OCI-LY1 (cell line): ENCODE measurements around the gene ACTR3C.
"Not testable (repeated sequence)": the region's sequence is repeated elsewhere in the genome, so short reads cannot be mapped to it uniquely, and the experiment has no call there.

Experiments
- H2AFZ ChIP-seq: fragments of 200-600 bp; sonication (generic), shearing (Covaris generic); 2 replicates; pipeline ENCODE4 v1.6.0; 2014; ENCODE audit warnings: antibody characterized with exemption, mild to moderate bottlenecking, low read length
- H3F3A ChIP-seq: fragments of 200-600 bp; sonication (generic), shearing (Covaris generic); 2 replicates; pipeline ENCODE4 v1.6.0; 2014; ENCODE audit warnings: mild to moderate bottlenecking, antibody characterized with exemption, low read length, moderate library complexity; ENCODE audit not compliant: insufficient read depth
- H3K27ac ChIP-seq: fragments of 200-600 bp; sonication (generic); 2 replicates; pipeline ENCODE4 v1.5.1; 2014; ENCODE audit warnings: low read length, mixed run types, mild to moderate bottlenecking, low read depth; ENCODE audit not compliant: poor library complexity, severe bottlenecking
- H3K27me3 ChIP-seq: fragments of 200-600 bp; sonication (generic); 2 replicates; pipeline ENCODE4 v1.6.0; 2014; ENCODE audit warnings: antibody characterized with exemption, mild to moderate bottlenecking, low read length, moderate library complexity; ENCODE audit not compliant: insufficient read depth
- H3K36me3 ChIP-seq: fragments of 200-600 bp; sonication (generic); 2 replicates; pipeline ENCODE4 v1.6.1; 2014; ENCODE audit warnings: mild to moderate bottlenecking, antibody characterized with exemption, low read length, moderate library complexity, mixed read lengths; ENCODE audit not compliant: insufficient read depth
- H3K4me1 ChIP-seq: fragments of 200-600 bp; sonication (generic); 2 replicates; pipeline ENCODE4 v1.5.1; 2014; ENCODE audit warnings: mild to moderate bottlenecking, low read length, moderate library complexity; ENCODE audit not compliant: insufficient read depth, severe bottlenecking
- H3K4me2 ChIP-seq: fragments of 200-600 bp; sonication (generic), shearing (Covaris generic); 2 replicates; pipeline ENCODE4 v1.6.1; 2014; ENCODE audit warnings: low read length
- H3K4me3 ChIP-seq: fragments of 200-600 bp; sonication (generic); 2 replicates; pipeline ENCODE4 v1.5.1; 2014; ENCODE audit warnings: low read length, low read depth, mild to moderate bottlenecking, mixed read lengths; ENCODE audit not compliant: poor library complexity, severe bottlenecking
- H3K79me2 ChIP-seq: fragments of 200-600 bp; shearing (Covaris generic); 2 replicates; pipeline ENCODE4 v1.6.1; 2016; ENCODE audit warnings: mixed run types, low read length, mixed read lengths; ENCODE audit not compliant: insufficient read depth
- H3K9ac ChIP-seq: fragments of 200-600 bp; sonication (generic), shearing (Covaris generic); 2 replicates; pipeline ENCODE4 v1.6.1; 2014; ENCODE audit warnings: mild to moderate bottlenecking, low read length, mixed read lengths
- H3K9me2 ChIP-seq: fragments of 200-600 bp; sonication (generic), shearing (Covaris generic); 2 replicates; pipeline ENCODE4 v1.6.1; 2014; ENCODE audit warnings: low read depth, mild to moderate bottlenecking, low read length, mixed read lengths
- H3K9me3 ChIP-seq: fragments of 200-600 bp; shearing (Covaris generic); 2 replicates; pipeline ENCODE4 v1.6.1; 2014; ENCODE audit warnings: low read length, mixed read lengths
- H4K20me1 ChIP-seq: fragments of 200-600 bp; sonication (generic), shearing (Covaris generic); 2 replicates; pipeline ENCODE4 v1.6.0; 2016; ENCODE audit warnings: mild to moderate bottlenecking, low read length; ENCODE audit not compliant: insufficient read depth
- TF ChIP-seq, protein P1 (sequence below): fragments of 200-600 bp; sonication (generic), shearing (Covaris generic); IDR thresholded peaks from 2 replicates; pipeline ENCODE4 v1.5.1; 2017; ENCODE audit warnings: mild to moderate bottlenecking, antibody characterized with exemption, low read length, moderate library complexity, mixed read lengths

ACTR3C gene

DNA sequence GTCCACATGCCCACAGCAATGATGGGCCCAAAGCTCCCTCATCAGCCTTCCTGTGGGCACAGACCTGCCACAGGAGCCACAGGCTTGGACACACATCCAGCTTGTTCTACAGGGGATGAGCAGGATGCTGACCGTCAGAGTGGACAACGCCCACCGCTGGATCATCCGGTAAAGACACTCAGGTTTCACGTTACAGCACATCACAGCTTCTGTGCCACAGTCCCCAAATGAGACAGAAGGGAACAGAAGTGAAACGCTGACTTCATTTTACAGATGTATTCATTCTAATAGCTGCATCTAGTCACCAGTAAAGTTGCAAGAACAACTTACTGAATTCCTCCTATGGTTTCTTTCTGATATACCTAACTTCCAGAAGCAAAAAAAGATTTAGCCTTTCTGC lies 33.0 kb downstream of the ACTR3C start:
- not testable (repeated sequence) for H3K9me3 ChIP-seq, H3K9ac ChIP-seq, H3K4me2 ChIP-seq, H4K20me1 ChIP-seq, H3K4me1 ChIP-seq, H2AFZ ChIP-seq, H3K79me2 ChIP-seq, H3K27me3 ChIP-seq, H3F3A ChIP-seq, H3K27ac ChIP-seq, H3K9me2 ChIP-seq, H3K36me3 ChIP-seq, H3K4me3 ChIP-seq

DNA sequence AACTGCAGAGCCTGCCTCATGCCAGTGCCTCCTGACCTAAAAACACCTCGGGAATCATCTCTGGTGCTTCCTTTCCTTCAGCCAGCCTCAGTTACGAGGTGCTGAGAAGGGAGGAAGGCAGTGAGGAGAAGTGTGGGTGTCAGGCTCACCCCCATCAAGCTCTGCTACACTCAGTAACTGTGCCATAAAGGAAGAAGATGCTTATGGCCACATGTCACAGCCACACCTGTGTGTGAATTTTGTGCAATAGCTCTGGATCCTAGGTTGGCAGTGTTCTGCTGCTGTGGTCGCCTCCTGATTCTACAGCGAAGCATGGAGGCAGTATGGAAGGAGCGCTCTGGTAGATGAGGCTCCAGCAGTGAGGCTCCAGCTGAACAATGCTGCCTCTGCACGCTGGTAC lies 34.5 kb downstream of the ACTR3C start:
- not testable (repeated sequence) for H3K27ac ChIP-seq, H3K4me3 ChIP-seq, H3F3A ChIP-seq, H3K9me2 ChIP-seq, H3K79me2 ChIP-seq, H3K36me3 ChIP-seq, H3K9me3 ChIP-seq, H3K27me3 ChIP-seq, H4K20me1 ChIP-seq, H3K4me1 ChIP-seq, H3K4me2 ChIP-seq, H2AFZ ChIP-seq, H3K9ac ChIP-seq

DNA sequence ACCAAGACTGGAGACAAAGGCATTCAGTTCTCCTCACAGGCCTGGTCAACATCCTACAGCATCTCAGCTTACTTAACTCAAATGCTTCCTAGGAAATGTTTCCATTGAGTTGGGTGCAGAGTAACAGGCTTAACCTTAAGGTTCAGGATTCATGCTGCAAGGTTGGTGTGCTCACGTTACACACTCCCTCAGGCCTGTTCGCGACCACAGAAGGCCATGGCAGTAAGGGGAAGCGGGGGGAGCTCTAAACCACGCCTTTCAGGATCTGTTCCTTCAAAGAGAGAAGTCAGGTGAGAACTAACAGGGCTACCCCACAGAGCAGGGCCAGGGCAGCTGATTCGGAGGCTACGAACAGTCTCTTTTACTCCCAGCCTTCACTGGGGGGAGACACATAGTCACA lies 35.5 kb downstream of the ACTR3C start:
- H3F3A ChIP-seq, H3K9ac ChIP-seq, H3K4me3 ChIP-seq, H3K36me3 ChIP-seq, H3K4me1 ChIP-seq, H2AFZ ChIP-seq, H3K9me3 ChIP-seq, H4K20me1 ChIP-seq, H3K79me2 ChIP-seq, H3K9me2 ChIP-seq, H3K4me2 ChIP-seq, H3K27me3 ChIP-seq, H3K27ac ChIP-seq: not testable (repeated sequence)

DNA sequence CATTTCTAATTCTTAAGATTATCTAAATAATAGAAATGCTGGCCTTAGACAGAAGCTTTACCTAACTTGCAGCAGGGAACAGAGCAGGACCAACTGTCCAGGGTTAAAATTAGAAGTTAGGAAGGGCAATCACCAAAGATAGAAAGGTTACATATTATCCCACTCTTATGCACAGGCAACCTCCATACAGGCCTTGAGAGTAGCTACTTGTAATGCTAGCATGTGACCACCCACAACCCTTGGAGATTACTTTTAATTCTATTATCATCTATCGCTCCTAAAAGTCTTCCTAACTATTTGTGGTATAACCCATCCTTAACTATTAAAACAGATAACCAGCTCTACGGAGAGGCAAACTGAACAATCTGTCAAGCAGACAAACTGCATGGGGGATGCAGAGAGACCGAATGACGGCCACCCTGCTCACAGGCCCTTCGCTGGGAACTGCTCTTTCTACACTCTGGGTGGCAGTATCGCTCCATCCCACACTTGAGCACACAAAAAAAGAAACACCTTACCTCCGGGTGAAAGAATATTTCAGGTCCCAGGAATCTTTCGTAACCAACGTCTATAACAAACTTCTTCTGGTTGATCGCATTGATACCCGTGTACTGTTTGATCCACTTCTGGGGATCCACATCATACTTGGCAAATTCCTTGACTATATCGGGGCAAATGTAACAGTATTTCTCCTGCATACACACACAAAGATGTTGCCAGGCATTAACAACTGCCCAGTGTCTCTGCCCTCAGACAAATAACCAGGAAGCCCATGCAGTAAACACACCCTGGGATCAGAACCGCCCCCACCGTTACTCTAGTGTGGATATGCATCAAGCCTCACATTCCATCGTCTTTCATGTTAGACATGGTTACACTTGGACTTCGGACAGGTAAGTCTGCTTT lies 37.2 kb downstream of the ACTR3C start:
- not testable (repeated sequence) for H2AFZ ChIP-seq, H3F3A ChIP-seq, H3K4me1 ChIP-seq, H3K27ac ChIP-seq, H4K20me1 ChIP-seq, H3K36me3 ChIP-seq, H3K27me3 ChIP-seq, H3K79me2 ChIP-seq, H3K9ac ChIP-seq, H3K4me2 ChIP-seq, H3K4me3 ChIP-seq, H3K9me3 ChIP-seq, H3K9me2 ChIP-seq
- TF ChIP-seq, protein P1, sequence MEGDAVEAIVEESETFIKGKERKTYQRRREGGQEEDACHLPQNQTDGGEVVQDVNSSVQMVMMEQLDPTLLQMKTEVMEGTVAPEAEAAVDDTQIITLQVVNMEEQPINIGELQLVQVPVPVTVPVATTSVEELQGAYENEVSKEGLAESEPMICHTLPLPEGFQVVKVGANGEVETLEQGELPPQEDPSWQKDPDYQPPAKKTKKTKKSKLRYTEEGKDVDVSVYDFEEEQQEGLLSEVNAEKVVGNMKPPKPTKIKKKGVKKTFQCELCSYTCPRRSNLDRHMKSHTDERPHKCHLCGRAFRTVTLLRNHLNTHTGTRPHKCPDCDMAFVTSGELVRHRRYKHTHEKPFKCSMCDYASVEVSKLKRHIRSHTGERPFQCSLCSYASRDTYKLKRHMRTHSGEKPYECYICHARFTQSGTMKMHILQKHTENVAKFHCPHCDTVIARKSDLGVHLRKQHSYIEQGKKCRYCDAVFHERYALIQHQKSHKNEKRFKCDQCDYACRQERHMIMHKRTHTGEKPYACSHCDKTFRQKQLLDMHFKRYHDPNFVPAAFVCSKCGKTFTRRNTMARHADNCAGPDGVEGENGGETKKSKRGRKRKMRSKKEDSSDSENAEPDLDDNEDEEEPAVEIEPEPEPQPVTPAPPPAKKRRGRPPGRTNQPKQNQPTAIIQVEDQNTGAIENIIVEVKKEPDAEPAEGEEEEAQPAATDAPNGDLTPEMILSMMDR, result peak; percentile 56; the same call in 1 of the 2 replicates

DNA sequence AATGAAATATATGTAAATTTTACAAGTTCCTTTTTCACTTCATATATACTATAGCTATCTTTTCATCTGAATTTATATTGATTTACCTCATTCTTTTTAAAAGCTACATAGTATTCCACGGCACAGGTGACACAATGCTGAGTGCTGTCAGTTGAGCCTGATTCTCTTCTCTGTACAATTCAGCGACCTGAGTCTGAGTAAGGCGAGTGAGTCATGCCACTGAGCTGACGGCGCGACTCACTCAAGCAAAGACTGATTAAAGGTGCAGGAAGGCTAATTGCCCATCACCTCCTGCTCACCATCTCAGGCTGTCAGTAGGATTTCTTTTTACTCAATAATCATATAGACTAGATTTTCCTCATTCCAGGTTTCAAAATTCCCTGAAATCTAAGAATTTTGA lies 39.7 kb downstream of the ACTR3C start:
- not testable (repeated sequence) for H3K36me3 ChIP-seq, H3F3A ChIP-seq, H3K4me1 ChIP-seq, H3K79me2 ChIP-seq, H4K20me1 ChIP-seq, H3K9me3 ChIP-seq, H2AFZ ChIP-seq, H3K4me2 ChIP-seq, H3K9ac ChIP-seq, H3K27ac ChIP-seq, H3K4me3 ChIP-seq, H3K27me3 ChIP-seq, H3K9me2 ChIP-seq

DNA sequence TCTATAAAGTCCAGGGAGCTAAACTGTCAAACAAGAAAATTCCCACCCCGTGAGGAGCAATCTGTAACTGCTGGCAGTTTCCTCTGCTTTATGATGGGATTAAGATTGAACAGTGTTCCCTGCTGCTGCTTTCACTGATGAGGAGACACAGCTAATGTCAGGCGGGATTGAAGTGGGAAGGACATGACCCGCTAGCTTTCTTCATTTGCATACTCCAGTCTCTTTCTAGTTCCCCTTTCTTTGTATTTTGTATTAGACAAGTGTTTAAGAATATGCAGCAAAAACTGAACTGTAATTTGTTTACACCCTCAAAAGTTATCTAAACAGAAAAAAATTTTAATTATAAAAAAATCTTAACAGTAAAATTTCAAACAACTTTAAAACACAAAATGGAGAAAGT lies 40.2 kb downstream of the ACTR3C start:
- not testable (repeated sequence) for H3K9ac ChIP-seq, H2AFZ ChIP-seq, H3K27me3 ChIP-seq, H3K36me3 ChIP-seq, H3F3A ChIP-seq, H3K9me3 ChIP-seq, H3K79me2 ChIP-seq, H3K27ac ChIP-seq, H3K4me1 ChIP-seq, H3K9me2 ChIP-seq, H3K4me2 ChIP-seq, H4K20me1 ChIP-seq, H3K4me3 ChIP-seq

DNA sequence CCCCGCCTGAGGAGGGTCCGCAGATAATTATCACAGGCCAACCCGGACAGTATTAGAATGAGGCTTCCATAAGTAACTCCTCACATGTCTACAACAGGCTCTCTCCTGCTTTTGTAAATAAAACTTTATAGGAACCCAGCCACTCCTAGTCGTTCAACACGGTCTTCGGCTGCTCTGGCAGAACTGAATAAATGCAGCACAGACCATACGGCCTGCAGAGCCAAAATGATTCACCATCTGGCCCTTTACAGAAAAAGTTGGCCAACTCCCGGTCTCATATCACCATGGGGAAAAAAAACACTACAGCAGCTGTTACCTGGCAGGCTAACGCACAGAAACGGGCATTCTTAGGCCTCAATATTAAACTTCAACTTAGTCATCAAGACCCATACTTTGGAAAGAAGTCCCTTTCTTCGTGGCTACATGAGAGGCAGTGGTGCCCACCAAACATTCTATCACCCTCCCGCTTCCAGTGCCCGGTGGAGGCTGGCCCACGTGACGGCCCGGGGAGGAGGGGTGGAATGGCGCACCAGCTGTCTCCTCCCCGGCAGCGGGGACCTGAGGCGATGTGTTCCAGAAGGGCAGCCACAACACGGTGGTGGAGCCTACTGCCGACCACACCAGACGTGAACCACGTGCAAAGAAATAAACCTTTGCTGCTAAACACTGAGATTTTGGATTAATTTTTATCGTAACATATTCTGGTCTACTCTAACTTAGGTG lies 41.5 kb downstream of the ACTR3C start:
- H3K4me2 ChIP-seq, result not testable (repeated sequence)

More for the DNA sequence above, 41.5 kb downstream of the ACTR3C start:
- not testable (repeated sequence) for H3F3A ChIP-seq, H4K20me1 ChIP-seq, H3K27me3 ChIP-seq, H3K4me3 ChIP-seq, H3K36me3 ChIP-seq, H3K4me1 ChIP-seq, H3K9me3 ChIP-seq, H3K79me2 ChIP-seq, H3K9ac ChIP-seq, H2AFZ ChIP-seq, H3K27ac ChIP-seq, H3K9me2 ChIP-seq
